ENCODE data around the gene ZNF827. TPM values are rescaled to one million over a fixed set of nuclear protein-coding genes. Genes with fewer than 3 reads are reported as not detected.

The ZNF827 gene
- total and polyA plus RNA-seq, 11 donors, result 4.5 to 30.1 (median 18.1) TPM

- WGBS, 4 donors, result 61 to 75% (median 71%) methylated on average over 4 of the region's 4 CpGs
- ATAC-seq, result no peak
- no peaks in the 10 kb centered on the region for H3K9me3 ChIP-seq
- H3K36me3 ChIP-seq, result no peaks in the 10 kb centered on the region
- no peak for DNase-seq
- TF ChIP-seq POLR2A (IDR thresholded peaks at IDR 0.05), result no peak
- no peak for TF ChIP-seq CTCF (IDR thresholded peaks at IDR 0.05)
- peaks cover 13 to 53% (median 46%) of the 10 kb centered on the region in 12 donors for H3K4me1 ChIP-seq
- no peak overlapping the region for H3K4me3 ChIP-seq
- H3K27me3 ChIP-seq, result no peaks in the 10 kb centered on the region
- H3K27ac ChIP-seq, result peak overlapping the region; percentile 45 to 99 (median 95)
- intact Hi-C loops (cut with DNase I), result loop anchor here in 8 of 10 donors (2.0 to 10.0 kb wide), 12 partner anchors 36 to 551 kb away; partner anchors contain the start of genes ZNF827 (in 3 of the 8), MMAA (in 1 of the 8), OTUD4 (in 1 of the 8) and SMAD1 (in 1 of the 8)
Observed at GRCh38 chr4:145735827-145736226, 202.8 kb downstream of the ZNF827 start.

DNA sequence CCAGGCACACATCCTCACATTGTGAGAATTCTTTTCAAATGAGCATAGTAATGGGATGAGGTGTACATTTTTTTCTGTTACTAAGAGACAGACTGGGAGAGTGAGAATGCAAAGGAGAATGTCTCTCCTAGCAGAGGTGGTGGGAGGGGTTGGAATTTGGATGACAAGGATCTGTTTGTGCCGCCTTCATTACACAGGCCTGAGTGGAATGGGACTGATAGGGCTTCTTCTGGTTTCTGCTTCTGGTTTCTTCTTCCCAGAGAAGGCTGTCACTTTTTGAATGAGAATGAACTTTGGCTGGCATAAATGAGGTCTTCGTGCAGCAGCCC lies 203.3 kb downstream of the ZNF827 start:
- no peak for ATAC-seq
- Histone ChIP-seq H3K4me3 (no peak overlapping the region), H3K27me3 (no peaks in the 10 kb centered on the region), H3K27ac (peak overlapping the region in 10 of 12 donors; percentile 73 to 99 (median 96)), H3K9me3 (no peaks in the 10 kb centered on the region), H3K36me3 (no peaks in the 10 kb centered on the region), H3K4me1 (peaks cover 13 to 57% (median 46%) of the 10 kb centered on the region in 12 donors)
- intact Hi-C loops (cut with DNase I), result loop anchor here in 8 of 10 donors (2.0 to 10.0 kb wide), 12 partner anchors 37 to 551 kb away; partner anchors contain the start of genes ZNF827 (in 3 of the 8), MMAA (in 1 of the 8), OTUD4 (in 1 of the 8) and SMAD1 (in 1 of the 8)
- TF ChIP-seq CTCF (IDR thresholded peaks at IDR 0.05), result no peak
- no peak for DNase-seq
- 68 to 76% (median 68%) methylated on average over 2 of the region's 2 CpGs for WGBS, 4 donors

GRCh38 chr4:145734576-145735346 lies 203.9 kb downstream of the ZNF827 start:
- 45 to 55% (median 53%) methylated on average over 14 of the region's 14 CpGs for WGBS, 4 donors
- Histone ChIP-seq H3K9me3 (no peaks in the 10 kb centered on the region), H3K4me1 (peaks cover 13 to 57% (median 46%) of the 10 kb centered on the region in 12 donors), H3K36me3 (no peaks in the 10 kb centered on the region), H3K27me3 (no peaks in the 10 kb centered on the region), H3K27ac (peak overlapping the region; percentile 88 to 99 (median 96)), H3K4me3 (no peak overlapping the region)
- DNase-seq, result peak in 4 of 5 donors; percentile 40 to 90 (median 54)
- peak; percentile 33 to 69 (median 61) for ATAC-seq
- intact Hi-C loops (cut with DNase I), result loop anchor here in 8 of 10 donors (2.0 to 10.0 kb wide), 14 partner anchors 38 to 550 kb away; partner anchors contain the start of genes ZNF827 (in 4 of the 8), C4orf51 (in 1 of the 8), MMAA (in 1 of the 8) and OTUD4 (in 1 of the 8)
- no peak for TF ChIP-seq CTCF (IDR thresholded peaks at IDR 0.05)
- TF ChIP-seq POLR2A (IDR thresholded peaks at IDR 0.05), result no peak

DNA sequence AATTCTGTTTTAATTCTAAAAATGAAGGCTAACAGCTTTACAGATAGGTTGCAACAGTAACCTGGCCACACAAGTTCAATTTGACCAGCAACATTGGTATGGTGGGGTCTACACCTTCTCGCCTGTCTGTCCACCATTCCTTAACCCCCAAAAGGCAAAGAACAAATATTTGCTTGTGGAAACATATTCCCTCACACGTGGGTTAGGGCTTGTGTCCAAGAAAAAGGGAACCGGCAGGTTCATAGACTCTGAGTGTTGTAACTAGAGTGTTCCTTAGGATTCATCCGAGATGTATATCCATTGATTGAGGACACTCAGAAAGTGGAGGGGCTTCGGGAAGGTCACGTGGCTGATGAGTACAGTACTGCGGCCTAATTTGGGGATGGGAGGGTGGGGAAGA lies 204.6 kb downstream of the ZNF827 start:
- intact Hi-C loops (cut with DNase I), result loop anchor here in 7 of 10 donors (2.0 to 10.0 kb wide), 11 partner anchors 51 to 549 kb away; partner anchors contain the start of genes ZNF827 (in 3 of the 7), C4orf51 (in 1 of the 7), MMAA (in 1 of the 7) and OTUD4 (in 1 of the 7)
- no peak for ATAC-seq

More for the DNA sequence above, 204.6 kb downstream of the ZNF827 start:
- WGBS, 4 donors, result 83 to 87% (median 84%) methylated on average over 7 of the region's 7 CpGs
- H3K9me3 ChIP-seq, result no peaks in the 10 kb centered on the region
- no peak for TF ChIP-seq CTCF (IDR thresholded peaks at IDR 0.05)
- TF ChIP-seq POLR2A (IDR thresholded peaks at IDR 0.05), result no peak
- H3K27me3 ChIP-seq, result no peaks in the 10 kb centered on the region
- no peaks in the 10 kb centered on the region for H3K36me3 ChIP-seq
- H3K4me1 ChIP-seq, result peaks cover 13 to 57% (median 46%) of the 10 kb centered on the region in 12 donors
- H3K4me3 ChIP-seq, result peak overlapping the region in 3 of 12 donors; percentile 68 to 73 (median 70)
- H3K27ac ChIP-seq, result peak overlapping the region; percentile 88 to 99 (median 96)
- DNase-seq, result no peak
